Mucosa of gallbladder (tissue), 1 donor: ENCODE measurements around the gene ANKRD11. TPM values are rescaled to one million over a fixed set of nuclear protein-coding genes. Genes with fewer than 3 reads are reported as not detected.
"Not testable (repeated sequence)": the region's sequence is repeated elsewhere in the genome, so short reads cannot be mapped to it uniquely, and the experiment has no call there.

Source experiments
- DNase-seq: peaks from one replicate; pipeline ENCODE4 v3.0.0-alpha.2; 2020; ENCODE audit warnings: low spot score
- total RNA-seq: library from RNA; stranded (reverse); gene quantifications from one replicate; pipeline ENCODE4 v1.2.1, GENCODE V29; 2021
- donor health status: DM: no; HTN: no; CAD: no.

ANKRD11 gene
- total RNA-seq, 1 donor from 2014 or later = 143 TPM

DNA sequence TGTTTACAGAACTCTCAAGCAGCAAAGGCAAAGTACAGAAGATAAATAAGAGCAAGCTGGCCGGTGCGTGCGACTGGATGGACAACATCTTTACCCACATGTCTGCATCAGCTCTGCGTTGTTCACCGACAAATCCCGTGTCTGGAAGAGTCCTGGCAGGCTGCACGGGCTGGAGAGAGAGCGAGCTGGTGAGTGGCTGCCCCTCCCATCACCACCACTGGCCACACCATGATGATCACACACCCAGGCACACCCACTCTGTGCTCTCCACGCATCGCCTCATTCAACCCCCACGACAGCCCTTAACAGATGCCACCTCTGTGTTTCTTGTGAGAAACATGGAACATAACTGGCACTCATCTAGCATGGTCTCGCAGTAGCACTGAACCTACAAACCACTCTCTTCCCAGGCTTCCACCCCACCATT is 59.2 kb downstream of the ANKRD11 start:
- peak; percentile 54 for DNase-seq

GRCh38 chr16:89430436-89431157 is 59.8 kb downstream of the ANKRD11 start:
- DNase-seq = no peak

DNA sequence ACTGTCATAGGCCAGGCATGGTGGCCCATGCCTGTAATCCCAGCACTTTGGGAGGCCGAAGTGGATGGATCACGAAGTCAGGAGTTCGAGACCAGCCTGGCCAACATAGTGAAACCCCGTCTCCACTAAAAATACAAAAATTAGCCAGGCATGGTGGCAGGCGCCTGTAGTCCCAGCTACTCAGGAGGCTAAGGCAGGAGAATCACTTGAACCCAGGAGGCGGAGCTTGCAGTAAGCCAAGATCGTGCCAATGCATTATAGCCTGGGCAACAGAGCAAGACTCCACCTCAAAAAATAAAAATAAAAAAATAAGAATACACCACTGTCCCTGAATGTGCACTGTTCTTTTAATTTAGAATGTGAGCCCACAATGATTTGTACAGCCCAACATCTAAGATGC is 61.8 kb downstream of the ANKRD11 start:
- DNase-seq = not testable (repeated sequence)

- DNase-seq = no peak
These were observed 63.4 kb downstream of the ANKRD11 start for GRCh38 chr16:89426736-89427530.

GRCh38 chr16:89425523-89425922 is 64.8 kb downstream of the ANKRD11 start:
- DNase-seq = no peak

DNA sequence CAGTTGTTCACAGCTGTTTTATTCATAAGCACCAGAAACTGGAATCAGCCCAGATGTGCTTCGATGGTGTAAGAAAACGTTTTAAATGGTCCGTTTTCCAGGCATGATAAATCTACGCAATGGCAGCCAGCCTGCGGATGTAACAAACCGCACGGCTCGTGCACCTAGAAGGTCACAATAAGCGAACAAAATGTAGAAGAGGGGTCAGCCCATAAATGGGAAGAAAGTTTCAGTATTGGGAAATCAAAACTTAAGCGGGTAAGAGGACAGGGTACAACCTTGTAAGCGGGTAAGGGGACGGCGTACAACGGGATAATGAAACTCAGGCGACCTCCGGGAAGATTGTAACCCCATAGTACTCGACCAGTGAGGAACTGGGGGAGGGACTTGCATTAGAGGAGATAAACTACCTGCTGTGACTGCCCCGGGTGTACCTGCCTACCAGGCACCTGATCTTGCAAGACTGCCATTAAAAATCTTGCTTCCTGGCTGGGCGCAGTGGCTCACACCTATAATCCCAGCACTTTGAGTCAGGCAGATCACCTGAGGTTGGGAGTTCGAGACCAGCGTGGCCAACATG is 66.6 kb downstream of the ANKRD11 start:
- DNase-seq = no peak

GRCh38 chr16:89422905-89423630 is 67.3 kb downstream of the ANKRD11 start:
- no peak for DNase-seq

- no peak for DNase-seq
These were observed 67.8 kb downstream of the ANKRD11 start for GRCh38 chr16:89422527-89422904.

DNA sequence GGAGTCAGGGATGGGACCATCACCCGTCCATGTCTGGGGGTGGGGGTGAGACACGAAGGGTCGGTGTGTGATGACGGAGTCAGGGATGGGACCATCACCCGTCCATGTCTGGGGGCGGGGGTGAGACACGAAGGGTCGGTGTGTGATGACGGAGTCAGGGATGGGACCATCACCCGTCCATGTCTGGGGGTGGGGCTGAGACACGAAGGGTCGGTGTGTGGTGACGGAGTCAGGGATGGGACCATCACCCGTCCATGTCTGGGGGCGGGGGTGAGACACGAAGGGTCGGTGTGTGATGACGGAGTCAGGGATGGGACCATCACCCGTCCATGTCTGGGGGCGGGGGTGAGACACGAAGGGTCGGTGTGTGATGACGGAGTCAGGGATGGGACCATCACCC is 69.1 kb downstream of the ANKRD11 start:
- DNase-seq = not testable (repeated sequence)

GRCh38 chr16:89420204-89420603 is 70.2 kb downstream of the ANKRD11 start:
- no peak for DNase-seq

GRCh38 chr16:89418352-89418751 is 72.0 kb downstream of the ANKRD11 start:
- no peak for DNase-seq

GRCh38 chr16:89417352-89417751 is 73.0 kb downstream of the ANKRD11 start:
- DNase-seq = no peak

DNA sequence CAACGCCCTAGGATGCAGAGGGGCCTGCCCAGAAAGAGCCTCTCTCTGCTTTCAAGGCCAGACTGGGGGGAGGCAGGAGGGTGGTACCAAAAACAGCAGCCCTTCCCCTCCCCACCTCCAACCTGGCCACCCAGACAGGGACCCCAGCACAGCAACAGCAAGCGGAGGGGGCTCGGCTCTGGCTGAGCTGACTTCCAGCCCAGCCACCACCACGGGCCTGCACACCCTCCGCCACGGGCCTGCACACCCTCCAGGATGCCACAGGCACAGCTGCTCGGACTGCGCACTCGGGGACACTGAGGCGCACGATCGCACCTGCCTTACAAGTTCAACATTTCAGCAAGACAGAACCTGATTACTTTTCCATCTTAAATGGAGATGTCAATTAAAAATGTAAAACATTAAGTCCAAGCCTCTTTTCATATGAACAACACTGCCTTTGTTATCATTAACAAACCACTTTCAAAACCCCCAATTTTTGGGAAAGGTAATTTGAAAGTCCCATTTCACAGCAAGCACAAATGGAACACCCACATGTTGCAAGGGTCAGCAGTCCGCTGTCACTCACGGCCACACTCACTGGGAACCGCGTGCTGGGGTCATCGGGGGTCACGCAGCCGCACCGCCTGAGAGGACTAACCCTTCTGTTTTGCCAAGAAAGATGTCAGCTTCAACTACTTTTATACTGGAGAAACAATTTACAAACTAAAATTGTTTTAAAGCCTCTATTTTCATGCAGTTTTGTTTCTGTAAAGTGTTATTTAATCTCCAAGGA is 76.4 kb downstream of the ANKRD11 start:
- no peak for DNase-seq

DNA sequence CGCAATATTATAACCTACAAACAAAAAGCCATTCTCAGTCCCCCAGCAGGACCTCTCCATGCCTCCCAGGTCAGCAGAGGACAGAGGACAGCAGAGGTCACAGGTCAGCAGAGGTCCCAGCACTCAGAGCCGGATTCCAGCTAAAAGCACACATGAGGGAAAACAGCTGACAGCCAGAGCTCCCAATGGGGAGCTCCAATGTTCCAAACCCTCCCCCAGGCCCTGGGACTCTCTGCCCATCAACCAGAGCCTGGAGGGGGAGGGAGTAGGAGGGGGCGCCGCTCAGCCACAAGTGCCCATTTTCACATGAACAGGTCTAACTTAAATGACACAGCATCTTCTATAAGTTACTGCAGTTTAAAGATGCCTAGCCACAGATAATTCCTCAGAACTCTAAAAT is 77.5 kb downstream of the ANKRD11 start:
- DNase-seq = no peak

GRCh38 chr16:89411335-89411850 is 79.0 kb downstream of the ANKRD11 start:
- DNase-seq = no peak

- DNase-seq = peak; percentile 89
These were observed 79.5 kb downstream of the ANKRD11 start for GRCh38 chr16:89410794-89411309.

DNA sequence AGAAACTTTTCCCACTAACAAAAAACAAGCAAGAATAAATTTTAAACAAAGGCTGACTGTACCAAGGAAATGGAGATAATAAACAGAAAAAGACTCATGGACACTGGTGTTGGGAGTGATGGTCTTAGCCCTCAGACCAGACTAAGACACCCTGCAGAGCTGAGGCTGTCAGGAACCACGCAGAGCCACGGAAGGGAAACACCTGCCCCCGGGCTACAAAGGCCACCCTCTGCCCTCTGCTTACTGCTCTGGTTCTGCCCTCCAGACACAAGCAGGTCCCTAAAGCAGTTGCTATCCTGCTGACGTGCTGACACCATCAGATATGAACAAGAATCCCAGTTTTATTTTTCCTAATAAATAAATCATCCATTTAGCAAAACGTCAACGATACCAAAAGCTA is 80.0 kb downstream of the ANKRD11 start:
- no peak for DNase-seq

GRCh38 chr16:89409161-89409711 is 81.1 kb downstream of the ANKRD11 start:
- no peak for DNase-seq

GRCh38 chr16:89408315-89408714 is 82.0 kb downstream of the ANKRD11 start:
- DNase-seq = no peak

GRCh38 chr16:89407925-89408300 is 82.4 kb downstream of the ANKRD11 start:
- no peak for DNase-seq
